Small intestine (tissue), 7 donors: ENCODE data around the gene PRDM16. TPM values are rescaled to one million over a fixed set of nuclear protein-coding genes. Genes with fewer than 3 reads are reported as not detected.
A peak's percentile ranks its signal among the peaks of the same experiment; 100 is the strongest.

Experiments used
- DNase-seq, 2 donors: peaks; one replicate each; pipeline versions ENCODE4 v3.0.0 to v3.0.0-alpha.2; 2013
- FAIRE-seq: peaks from 2 replicates; lab custom pipeline; 2012; peaks lifted over from hg19 to GRCh38; lab: Jason Lieb, UNC
- H3K27ac ChIP-seq, 3 donors: one replicate each; pipeline ENCODE4 v1.5.1; 2013; ENCODE audit warnings: low read length in 2 of 3, mild to moderate bottlenecking in 2 of 3, control low read depth in 1 of 3, inconsistent platforms in 1 of 3, low read depth in 1 of 3, moderate library complexity in 1 of 3
- H3K27me3 ChIP-seq, 3 donors: one replicate each; pipeline ENCODE4 v1.6.1; 2013; ENCODE audit warnings: low read length in 3 of 3, inconsistent platforms in 1 of 3; ENCODE audit not compliant: control insufficient read depth in 3 of 3, insufficient read depth in 3 of 3
- H3K36me3 ChIP-seq, 3 donors: one replicate each; pipeline ENCODE4 v1.6.1; 2013; ENCODE audit warnings: low read length in 3 of 3, inconsistent platforms in 1 of 3, low read depth in 1 of 3, mild to moderate bottlenecking in 1 of 3, moderate library complexity in 1 of 3; ENCODE audit not compliant: control insufficient read depth in 3 of 3, insufficient read depth in 2 of 3
- H3K4me1 ChIP-seq, 3 donors: one replicate each; pipeline ENCODE4 v1.6.1; 2013; ENCODE audit warnings: low read length in 2 of 3, inconsistent platforms in 1 of 3, low read depth in 1 of 3, mild to moderate bottlenecking in 1 of 3, moderate library complexity in 1 of 3; ENCODE audit not compliant: control insufficient read depth in 3 of 3, insufficient read depth in 2 of 3
- H3K4me3 ChIP-seq, 3 donors: one replicate each; pipeline ENCODE4 v1.5.1; 2013; ENCODE audit warnings: low read length in 3 of 3, control low read depth in 1 of 3, inconsistent platforms in 1 of 3, low read depth in 1 of 3, mild to moderate bottlenecking in 1 of 3, moderate library complexity in 1 of 3
- H3K9me3 ChIP-seq, 2 donors: one replicate each; pipeline ENCODE4 v1.6.1; 2013; ENCODE audit warnings: low read depth in 1 of 2, low read length in 1 of 2; ENCODE audit not compliant: control insufficient read depth in 2 of 2, insufficient read depth in 1 of 2
- WGBS, 3 donors: extraction: QIAGEN DNeasy Blood & Tissue Kit; methylation state at CpG; one replicate each; pipeline ENCODE4 v1.1.7; 2013; 5-methylcytosine and 5-hydroxymethylcytosine counted together
- polyA plus RNA-seq, 4 donors: library from polyadenylated mRNA; stranded (reverse) in 3 of 4; unstranded in 1 of 4; fragments of 200-250 nt in 3 of 4; fragments of 120-200 nt in 1 of 4; gene quantifications; one replicate each; pipeline versions ENCODE4 v1.2.1 to v1.2.3, GENCODE V29; 2013
- donor health status: healthy with polysubstance abuse.
- donor health status: control.
- donor health status: control.
- donor health status: Bipolar disorder and iron deficiency.
- donor health status: healthy.

PRDM16 gene
- polyA plus RNA-seq, 4 donors, result 5.4 to 11.4 (median 8.2) TPM

DNA sequence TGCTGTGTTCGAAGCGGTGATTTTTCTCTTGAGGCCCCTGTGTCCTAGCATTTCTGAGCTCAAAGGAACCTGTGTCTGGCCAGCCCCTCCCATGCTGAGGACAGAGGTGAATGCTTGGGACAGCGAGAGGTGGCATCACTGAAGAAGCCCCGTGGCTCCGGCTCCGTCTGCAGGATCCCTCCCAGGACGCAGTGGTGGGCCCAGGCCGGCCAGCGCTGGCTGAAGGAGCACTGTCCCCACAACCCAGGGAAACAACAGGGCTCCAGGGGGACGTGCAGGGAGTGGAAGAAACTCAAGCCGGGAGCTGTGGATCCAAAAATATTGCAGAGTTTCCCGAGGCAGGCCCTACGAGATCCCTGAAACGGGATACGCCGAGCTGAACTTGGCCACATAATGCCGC lies 221.4 kb downstream of the PRDM16 start:
- Histone ChIP-seq H3K27me3 (no peaks in the 10 kb centered on the region), H3K9me3 (no peaks in the 10 kb centered on the region), H3K4me1 (peaks cover 5 to 83% (median 11%) of the 10 kb centered on the region in 3 donors), H3K27ac (no peak overlapping the region), H3K36me3 (peaks cover 0 to 25% (median 0%) of the 10 kb centered on the region in 3 donors), H3K4me3 (no peak overlapping the region)
- DNase-seq, result no peak
- no peak for FAIRE-seq
- 88 to 90% (median 89%) methylated on average over 17 of the region's 17 CpGs for WGBS, 3 donors

DNA sequence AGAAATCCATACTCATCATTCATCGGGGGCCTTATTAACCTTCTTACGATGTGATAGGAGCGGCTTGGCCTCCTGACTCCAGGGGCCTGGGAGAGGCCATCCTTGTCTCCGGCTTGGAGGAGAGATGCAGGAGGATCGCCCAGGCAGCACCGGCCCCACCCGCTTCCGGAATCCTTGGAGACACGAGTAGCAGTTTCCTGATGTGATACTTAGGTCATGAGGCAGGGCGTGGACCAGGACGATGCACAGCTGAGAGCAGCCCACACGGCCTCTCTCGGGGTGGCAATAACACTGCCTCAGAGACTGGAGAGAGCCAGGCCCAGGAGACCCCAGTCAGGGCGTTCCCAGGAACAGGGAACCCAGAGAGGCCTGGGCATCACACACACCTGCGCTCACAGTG lies 221.9 kb downstream of the PRDM16 start:
- peaks cover 5 to 79% (median 8%) of the 10 kb centered on the region in 3 donors for H3K4me1 ChIP-seq
- H3K9me3 ChIP-seq, result no peaks in the 10 kb centered on the region
- WGBS, 3 donors, result 46 to 68% (median 67%) methylated on average over 15 of the region's 15 CpGs
- FAIRE-seq (no peak), DNase-seq (peak; percentile 76 to 85)
- H3K36me3 ChIP-seq, result peaks cover 0 to 28% (median 0%) of the 10 kb centered on the region in 3 donors
- H3K4me3 ChIP-seq, result no peak overlapping the region
- no peaks in the 10 kb centered on the region for H3K27me3 ChIP-seq
- H3K27ac ChIP-seq, result peak overlapping the region in 1 of 3 donors; percentile 44

DNA sequence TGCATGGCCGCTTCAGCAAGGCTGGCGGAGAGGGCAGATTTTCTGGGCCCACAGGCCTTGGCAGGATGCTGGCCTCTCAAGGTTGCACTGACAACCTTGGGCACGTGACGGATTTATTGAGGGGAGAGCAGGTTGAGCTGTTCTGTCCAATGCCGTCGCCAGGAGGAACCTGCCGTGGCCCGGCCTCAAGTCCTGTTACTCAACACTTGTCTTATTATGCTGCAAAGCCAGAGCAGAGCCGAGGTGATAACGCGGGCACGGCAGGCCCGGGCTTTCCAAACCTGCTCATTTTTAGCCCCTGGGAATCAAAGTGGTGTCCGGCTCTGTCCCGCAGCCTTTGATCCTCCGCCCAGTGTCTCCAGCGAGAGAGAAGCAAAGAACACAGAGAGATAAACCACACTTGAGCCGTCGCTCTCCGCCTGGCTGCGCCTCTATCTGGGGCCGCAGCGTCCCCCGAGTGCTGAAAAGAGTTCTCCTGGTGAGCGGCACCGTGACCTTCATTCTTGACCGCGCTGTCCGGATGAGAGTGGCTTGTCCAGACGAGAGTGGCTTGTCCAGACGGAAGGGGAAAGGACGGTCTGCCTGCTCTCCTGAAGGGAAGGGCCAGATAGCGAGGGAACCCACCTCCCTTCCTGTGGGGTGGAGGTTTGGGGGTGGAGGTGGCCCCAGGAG lies 223.2 kb downstream of the PRDM16 start:
- 22 to 65% (median 48%) methylated on average over 33 of the region's 33 CpGs for WGBS, 3 donors
- H3K27me3 ChIP-seq, result no peaks in the 10 kb centered on the region
- H3K9me3 ChIP-seq, result no peaks in the 10 kb centered on the region
- H3K36me3 ChIP-seq, result peaks cover 0 to 27% (median 0%) of the 10 kb centered on the region in 3 donors
- H3K4me1 ChIP-seq, result peaks cover 5 to 67% (median 8%) of the 10 kb centered on the region in 3 donors
- no peak overlapping the region for H3K4me3 ChIP-seq
- FAIRE-seq (no peak), DNase-seq (peak; percentile 73 to 88)
- H3K27ac ChIP-seq, result peak overlapping the region; percentile 34 to 75 (median 44)

DNA sequence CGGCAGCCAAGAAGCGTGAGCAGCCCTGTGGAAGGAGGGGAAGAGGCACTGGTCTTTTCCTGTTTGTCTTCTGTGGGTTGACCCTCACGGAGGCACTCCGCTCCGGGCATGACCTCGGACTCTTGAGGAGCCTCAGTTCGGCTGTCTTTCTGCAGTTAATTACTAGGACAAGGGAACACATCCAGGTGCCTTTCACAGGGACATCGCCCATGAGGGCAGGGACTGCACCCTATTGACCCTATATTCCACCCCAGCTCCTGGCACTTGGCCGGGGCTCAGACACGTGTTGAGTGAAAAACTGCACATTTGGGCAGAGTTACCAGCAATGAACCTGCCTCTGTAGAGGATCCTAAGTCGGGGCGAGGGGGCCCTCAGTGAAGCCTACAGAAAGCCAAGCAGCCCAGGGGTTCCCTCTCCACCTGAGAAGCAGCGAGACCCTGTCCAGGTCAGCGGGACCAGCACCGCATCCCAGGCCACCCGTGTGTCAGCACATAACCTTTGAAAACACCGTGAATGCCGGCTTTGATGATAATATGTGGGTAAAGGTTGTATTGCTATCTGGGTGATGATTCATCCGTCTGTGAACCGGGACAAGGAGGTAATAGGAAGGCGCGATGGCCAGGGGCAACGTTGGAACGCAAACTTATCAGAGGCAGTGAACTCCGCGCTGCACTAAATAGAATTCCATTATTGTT lies 224.0 kb downstream of the PRDM16 start:
- peak; percentile 94 to 96 for DNase-seq
- peaks cover 0 to 26% (median 0%) of the 10 kb centered on the region in 3 donors for H3K36me3 ChIP-seq

DNA sequence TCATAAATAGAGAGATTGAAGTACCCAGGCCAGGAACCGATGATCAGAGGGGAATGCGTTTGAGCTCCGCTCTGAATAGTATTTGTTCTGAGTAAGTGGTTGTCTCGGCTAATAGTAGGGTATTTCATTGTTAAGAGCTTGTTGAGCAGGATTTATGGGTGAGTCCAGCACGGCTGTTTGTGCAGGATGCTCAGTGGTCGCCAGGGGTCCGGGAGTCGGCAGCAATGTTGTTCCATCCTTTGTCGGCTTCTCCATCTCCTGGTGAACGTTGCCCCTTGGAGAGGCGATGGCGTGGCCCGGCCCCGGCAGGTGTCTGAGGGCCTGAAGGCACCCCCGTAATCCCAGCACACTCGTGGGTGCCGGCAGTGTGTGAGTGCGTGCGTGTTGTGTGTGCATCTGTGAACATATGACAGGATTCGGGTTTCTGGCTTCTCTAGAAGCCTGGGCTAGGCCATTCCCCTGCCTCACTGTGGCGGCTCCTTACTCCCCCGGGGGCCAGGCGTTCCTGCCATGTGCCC lies 224.6 kb downstream of the PRDM16 start:
- 27 to 62% (median 48%) methylated on average over 23 of the region's 23 CpGs for WGBS, 3 donors
- peak overlapping the region; percentile 34 to 61 (median 44) for H3K27ac ChIP-seq
- no peak for DNase-seq

More for the DNA sequence above, 224.0 kb downstream of the PRDM16 start:
- Histone ChIP-seq H3K27ac (peak overlapping the region; percentile 34 to 75 (median 44)), H3K27me3 (no peaks in the 10 kb centered on the region), H3K9me3 (peaks cover 0 to 4% of the 10 kb centered on the region in 2 donors), H3K4me3 (no peak overlapping the region), H3K4me1 (peaks cover 5 to 65% (median 8%) of the 10 kb centered on the region in 3 donors)
- 21 to 60% (median 41%) methylated on average over 26 of the region's 26 CpGs for WGBS, 3 donors
- no peak for FAIRE-seq

DNA sequence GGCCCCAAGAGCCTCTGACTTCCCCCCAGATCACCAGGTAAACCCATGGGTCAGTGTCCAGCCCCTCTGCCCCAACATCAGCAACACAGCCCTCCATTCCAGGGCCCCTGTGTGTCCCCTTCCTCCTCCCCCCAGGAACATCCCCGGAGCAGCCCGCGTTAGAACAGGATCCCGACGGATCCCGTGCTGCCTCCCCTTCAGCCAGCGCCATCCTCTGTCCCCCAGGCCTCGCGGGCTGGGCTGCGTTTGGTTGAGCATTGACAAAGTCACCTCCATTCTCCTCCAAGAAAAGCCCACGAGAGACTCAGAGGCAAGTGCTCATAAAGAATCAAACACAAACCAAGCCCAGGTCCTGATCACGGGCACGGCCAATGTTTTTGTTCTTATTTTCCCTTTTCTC lies 225.4 kb downstream of the PRDM16 start:
- WGBS, 3 donors, result 90 to 93% (median 90%) methylated on average over 13 of the region's 13 CpGs
- H3K27me3 ChIP-seq, result no peaks in the 10 kb centered on the region
- H3K9me3 ChIP-seq, result peaks cover 0 to 14% of the 10 kb centered on the region in 2 donors
- H3K4me3 ChIP-seq, result no peak overlapping the region
- FAIRE-seq, result no peak
- H3K4me1 ChIP-seq, result peaks cover 5 to 51% (median 8%) of the 10 kb centered on the region in 3 donors
- peaks cover 0 to 28% (median 0%) of the 10 kb centered on the region in 3 donors for H3K36me3 ChIP-seq
- H3K27ac ChIP-seq, result peak overlapping the region in 1 of 3 donors; percentile 44
- DNase-seq, result no peak

More for the DNA sequence above, 224.6 kb downstream of the PRDM16 start:
- FAIRE-seq, result no peak
- Histone ChIP-seq H3K9me3 (peaks cover 0 to 10% of the 10 kb centered on the region in 2 donors), H3K27me3 (no peaks in the 10 kb centered on the region), H3K36me3 (peaks cover 0 to 28% (median 0%) of the 10 kb centered on the region in 3 donors), H3K4me3 (no peak overlapping the region), H3K4me1 (peaks cover 5 to 59% (median 8%) of the 10 kb centered on the region in 3 donors)

DNA sequence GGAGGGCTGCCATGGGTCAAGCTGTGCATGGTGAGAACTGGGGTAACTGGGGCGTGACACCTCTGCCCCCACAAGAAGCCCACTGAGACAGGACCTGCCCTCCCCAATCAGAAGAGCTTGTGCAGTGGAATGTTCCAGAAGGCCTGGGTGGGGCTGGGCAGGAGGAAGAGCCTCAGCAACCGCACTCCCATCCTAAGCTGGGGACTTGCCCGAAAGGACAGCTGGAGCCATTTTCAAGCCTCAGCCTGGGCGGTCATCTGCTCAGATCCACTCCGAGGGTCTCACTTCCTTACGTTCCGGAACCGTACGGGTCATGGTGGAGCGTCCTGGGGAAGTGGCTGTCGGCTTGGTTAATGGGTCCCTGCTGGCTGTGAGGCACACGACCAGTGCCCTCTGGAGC lies 226.8 kb downstream of the PRDM16 start:
- Histone ChIP-seq H3K27me3 (no peaks in the 10 kb centered on the region), H3K27ac (no peak overlapping the region), H3K9me3 (peaks cover 0 to 14% of the 10 kb centered on the region in 2 donors), H3K4me3 (no peak overlapping the region), H3K36me3 (peaks cover 0 to 27% (median 0%) of the 10 kb centered on the region in 3 donors), H3K4me1 (peaks cover 5 to 41% (median 8%) of the 10 kb centered on the region in 3 donors)
- no peak for DNase-seq
- FAIRE-seq, result no peak
- whole genome bisulfite sequencing, 3 donors, result 84 to 94% (median 85%) methylated on average over 12 of the region's 12 CpGs

DNA sequence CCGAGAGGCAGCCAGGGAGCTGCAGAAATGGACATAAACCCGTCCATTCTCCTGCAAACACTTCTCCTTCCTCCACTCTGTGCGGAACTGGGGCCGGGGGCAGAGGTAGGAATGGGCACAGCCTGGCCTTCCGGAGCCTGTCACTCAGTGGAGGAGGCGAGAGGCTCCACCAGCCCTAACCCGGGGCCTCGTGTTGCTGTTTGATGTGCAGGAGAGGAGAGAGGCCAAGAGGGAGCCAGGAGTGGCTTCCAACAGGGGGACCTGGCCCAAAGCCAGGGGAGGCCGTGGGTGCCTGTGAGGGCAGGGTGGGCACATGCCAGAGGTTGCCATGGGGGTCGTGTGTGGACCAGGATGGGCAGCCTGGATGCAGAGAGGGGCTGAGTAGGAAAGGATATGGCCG lies 227.3 kb downstream of the PRDM16 start:
- DNase-seq (no peak), FAIRE-seq (no peak)
- no peaks in the 10 kb centered on the region for H3K27me3 ChIP-seq
- H3K4me1 ChIP-seq, result peaks cover 4 to 36% (median 7%) of the 10 kb centered on the region in 3 donors
- WGBS, 3 donors, result 66 to 83% (median 75%) methylated on average over 11 of the region's 11 CpGs
- no peak overlapping the region for H3K4me3 ChIP-seq
- H3K27ac ChIP-seq, result no peak overlapping the region
- H3K9me3 ChIP-seq, result peaks cover 0 to 14% of the 10 kb centered on the region in 2 donors
- peaks cover 0 to 24% (median 0%) of the 10 kb centered on the region in 3 donors for H3K36me3 ChIP-seq
